GM12878 (cell line): ENCODE measurements around the gene RPS6KA5. TPM values are rescaled to one million over a fixed set of nuclear protein-coding genes. Genes with fewer than 3 reads are reported as not detected.
A peak's percentile ranks its signal among the peaks of the same experiment; 100 is the strongest.

ENCODE experiments used
- ATF7 ChIP-seq: fragments of 450-650 bp; IDR thresholded peaks from 2 replicates; pipeline ENCODE4 v1.6.1; 2016; ENCODE audit warnings: low read depth, mild to moderate bottlenecking
- BRCA1 ChIP-seq: IDR thresholded peaks from 2 replicates; pipeline ENCODE4 v1.6.1; 2011; ENCODE audit warnings: low read depth, low read length, improper control_type of control experiment
- CHD4 ChIP-seq: fragments of 200-600 bp; sonication (generic); IDR thresholded peaks from 2 replicates; pipeline ENCODE4 v1.6.1; 2016; ENCODE audit warnings: mild to moderate bottlenecking
- DPF2 ChIP-seq: fragments of 450-650 bp; IDR thresholded peaks from 2 replicates; pipeline ENCODE4 v1.6.1; 2017; ENCODE audit warnings: mild to moderate bottlenecking
- ESRRA ChIP-seq: IDR thresholded peaks from 2 replicates; pipeline ENCODE4 v1.6.1; 2012; ENCODE audit warnings: mild to moderate bottlenecking, low read length, improper control_type of control experiment
- HCFC1 ChIP-seq: fragments of 150-350 bp; IDR thresholded peaks from 2 replicates; pipeline ENCODE4 v1.6.1; 2014; ENCODE audit warnings: low read length
- NFXL1 ChIP-seq: fragments of 450-650 bp; IDR thresholded peaks from 2 replicates; pipeline ENCODE4 v1.6.1; 2017; ENCODE audit warnings: antibody characterized with exemption, mild to moderate bottlenecking, borderline replicate concordance
- NRF1 ChIP-seq: conservative IDR thresholded peaks from 2 replicates; pipeline ENCODE4 v1.6.1; 2011; ENCODE audit warnings: mild to moderate bottlenecking, low read depth, low read length, improper control_type of control experiment
- POLR2AphosphoS2 ChIP-seq: IDR thresholded peaks from 2 replicates; pipeline ENCODE4 v1.6.1; 2011; ENCODE audit warnings: low read depth, mild to moderate bottlenecking, low read length, improper control_type of control experiment, moderate library complexity
- POLR2AphosphoS5 ChIP-seq: IDR thresholded peaks from 2 replicates; pipeline ENCODE4 v1.6.1; 2011; ENCODE audit warnings: mild to moderate bottlenecking, low read length, inconsistent platforms
- POU2F2 ChIP-seq: IDR thresholded peaks from 3 replicates; pipeline ENCODE4 v1.6.1; 2011; ENCODE audit warnings: low read depth, mild to moderate bottlenecking, low read length, borderline replicate concordance
- SMAD1 ChIP-seq: fragments of 450-650 bp; IDR thresholded peaks from 2 replicates; pipeline ENCODE4 v1.6.1; 2018; ENCODE audit warnings: mild to moderate bottlenecking, low read depth; ENCODE audit not compliant: partially characterized antibody
- SP1 ChIP-seq: IDR thresholded peaks from one replicate; pipeline ENCODE4 v1.6.1; 2011; ENCODE audit warnings: low read depth, low read length
- YBX1 ChIP-seq: fragments of 450-650 bp; IDR thresholded peaks from 2 replicates; pipeline ENCODE4 v1.6.1; 2016; ENCODE audit warnings: antibody characterized with exemption
- ZSCAN29 ChIP-seq: fragments of 450-650 bp; IDR thresholded peaks from 2 replicates; pipeline ENCODE4 v1.6.1; 2017; ENCODE audit warnings: mild to moderate bottlenecking, moderate library complexity
- polyA plus RNA-seq, 11 experiments: library from polyadenylated mRNA; depleted of rRNA in 4 of 11; unstranded in 6 of 11; stranded (reverse) in 5 of 11; fragments of >200 nt; fragmentation: Nextera tagmentation in 4 of 11; fragmentation: Illumina TruSeq in 1 of 11; extraction: Ambion mirVana in 4 of 11; extraction: Trizol in 1 of 11; gene quantifications; 1 replicate in 1 of 11; 2 replicates in 10 of 11; pipeline versions ENCODE4 v1.2.1 to v1.2.3, GENCODE V29; 2011 to 2016; ENCODE audit warnings: inconsistent platforms in 2 of 11, missing spikeins in 2 of 11, low read depth in 1 of 11
- total RNA-seq, 4 experiments: library from RNA; depleted of rRNA in 3 of 4; stranded (reverse); fragments of >200 nt in 3 of 4; fragmentation: Illumina TruSeq in 1 of 4; extraction: Trizol in 1 of 4; gene quantifications; 2 replicates each; pipeline versions ENCODE4 v1.2.1 to v1.2.3, GENCODE V29; 2013 to 2021
- TF ChIP-seq, protein P1 (sequence below): fragments of 450-650 bp; formaldehyde crosslinking; IDR thresholded peaks from 2 replicates; pipeline ENCODE4 v1.5.0; 2022; ENCODE audit warnings: mild to moderate bottlenecking, missing genetic modification characterization
- TF ChIP-seq, protein P2 (sequence below): fragments of 150-350 bp; IDR thresholded peaks from 2 replicates; pipeline ENCODE4 v1.6.1; 2014; ENCODE audit warnings: mild to moderate bottlenecking, low read depth, low read length
- TF ChIP-seq, protein P3 (sequence below): IDR thresholded peaks from 2 replicates; pipeline ENCODE4 v1.6.1; 2012; ENCODE audit warnings: improper control_type of control experiment, low read depth, low read length; ENCODE audit not compliant: insufficient replicate concordance
- TF ChIP-seq, protein P4 (sequence below): IDR thresholded peaks from 2 replicates; pipeline ENCODE4 v1.6.1; 2012; ENCODE audit warnings: low read length, inconsistent platforms

RPS6KA5 gene
- total and polyA plus RNA-seq, 10 of the 15 experiments (the other 5 are each of a cell fraction or from before 2014, with no cell fraction given), result 1.4 to 7.0 (median 3.7) TPM

DNA sequence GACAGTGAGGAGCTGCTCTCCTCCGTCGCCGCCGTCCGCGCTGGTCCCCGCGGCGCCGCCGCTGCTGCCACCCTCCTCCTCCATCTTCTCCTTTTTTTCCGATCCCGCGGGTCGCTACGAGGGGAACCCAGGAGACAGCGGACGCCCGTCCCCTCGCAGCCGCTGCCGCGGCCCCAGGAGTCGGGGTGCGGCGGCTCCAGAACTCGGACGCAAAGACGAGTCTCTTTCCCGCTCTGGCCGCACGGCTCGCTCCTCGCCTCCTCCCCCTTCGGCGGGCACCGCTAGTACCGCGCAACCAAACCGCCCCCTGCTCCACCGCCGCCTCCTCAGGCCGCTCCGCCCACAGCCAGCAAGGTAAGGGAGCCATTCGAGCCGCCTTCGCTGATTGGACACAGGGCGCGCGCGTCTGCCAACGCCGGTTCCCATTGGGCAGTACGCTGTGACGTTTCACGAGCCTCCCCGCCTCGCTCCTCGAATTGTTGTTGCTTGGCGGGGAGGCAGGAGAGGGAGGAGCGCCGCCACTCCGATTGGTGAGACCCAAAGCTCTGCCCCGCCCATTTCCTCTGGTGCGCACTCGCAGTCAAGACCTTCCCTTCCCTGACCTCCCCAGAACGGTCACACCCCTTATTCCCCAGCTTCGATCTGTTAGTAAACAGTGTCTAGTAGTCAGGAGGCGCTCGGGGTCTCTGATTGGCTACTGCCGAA is at the start of gene RPS6KA5 (continued):
- TF ChIP-seq, protein P1, sequence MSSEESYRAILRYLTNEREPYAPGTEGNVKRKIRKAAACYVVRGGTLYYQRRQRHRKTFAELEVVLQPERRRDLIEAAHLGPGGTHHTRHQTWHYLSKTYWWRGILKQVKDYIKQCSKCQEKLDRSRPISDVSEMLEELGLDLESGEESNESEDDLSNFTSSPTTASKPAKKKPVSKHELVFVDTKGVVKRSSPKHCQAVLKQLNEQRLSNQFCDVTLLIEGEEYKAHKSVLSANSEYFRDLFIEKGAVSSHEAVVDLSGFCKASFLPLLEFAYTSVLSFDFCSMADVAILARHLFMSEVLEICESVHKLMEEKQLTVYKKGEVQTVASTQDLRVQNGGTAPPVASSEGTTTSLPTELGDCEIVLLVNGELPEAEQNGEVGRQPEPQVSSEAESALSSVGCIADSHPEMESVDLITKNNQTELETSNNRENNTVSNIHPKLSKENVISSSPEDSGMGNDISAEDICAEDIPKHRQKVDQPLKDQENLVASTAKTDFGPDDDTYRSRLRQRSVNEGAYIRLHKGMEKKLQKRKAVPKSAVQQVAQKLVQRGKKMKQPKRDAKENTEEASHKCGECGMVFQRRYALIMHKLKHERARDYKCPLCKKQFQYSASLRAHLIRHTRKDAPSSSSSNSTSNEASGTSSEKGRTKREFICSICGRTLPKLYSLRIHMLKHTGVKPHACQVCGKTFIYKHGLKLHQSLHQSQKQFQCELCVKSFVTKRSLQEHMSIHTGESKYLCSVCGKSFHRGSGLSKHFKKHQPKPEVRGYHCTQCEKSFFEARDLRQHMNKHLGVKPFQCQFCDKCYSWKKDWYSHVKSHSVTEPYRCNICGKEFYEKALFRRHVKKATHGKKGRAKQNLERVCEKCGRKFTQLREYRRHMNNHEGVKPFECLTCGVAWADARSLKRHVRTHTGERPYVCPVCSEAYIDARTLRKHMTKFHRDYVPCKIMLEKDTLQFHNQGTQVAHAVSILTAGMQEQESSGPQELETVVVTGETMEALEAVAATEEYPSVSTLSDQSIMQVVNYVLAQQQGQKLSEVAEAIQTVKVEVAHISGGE, result no peak
- TF ChIP-seq POLR2AphosphoS2, result no peak
- TF ChIP-seq HCFC1, result no peak; the same call in none of the 2 replicates
- TF ChIP-seq ZSCAN29, result no peak
- peak; percentile 92 for TF ChIP-seq SP1
- no peak; the same call in 1 of the 2 replicates for TF ChIP-seq DPF2
- no peak for TF ChIP-seq BRCA1
- TF ChIP-seq ATF7, result peak; percentile 38; the same call in 1 of the 2 replicates
- no peak for TF ChIP-seq YBX1
- no peak for TF ChIP-seq CHD4
- TF ChIP-seq ESRRA, result no peak
- TF ChIP-seq POLR2AphosphoS5, result peak; percentile 22; the same call in 1 of the 2 replicates
- TF ChIP-seq POU2F2, result no peak; the same call in 2 of the 3 replicates
- TF ChIP-seq NRF1, result peak; percentile 83
- TF ChIP-seq, protein P2, sequence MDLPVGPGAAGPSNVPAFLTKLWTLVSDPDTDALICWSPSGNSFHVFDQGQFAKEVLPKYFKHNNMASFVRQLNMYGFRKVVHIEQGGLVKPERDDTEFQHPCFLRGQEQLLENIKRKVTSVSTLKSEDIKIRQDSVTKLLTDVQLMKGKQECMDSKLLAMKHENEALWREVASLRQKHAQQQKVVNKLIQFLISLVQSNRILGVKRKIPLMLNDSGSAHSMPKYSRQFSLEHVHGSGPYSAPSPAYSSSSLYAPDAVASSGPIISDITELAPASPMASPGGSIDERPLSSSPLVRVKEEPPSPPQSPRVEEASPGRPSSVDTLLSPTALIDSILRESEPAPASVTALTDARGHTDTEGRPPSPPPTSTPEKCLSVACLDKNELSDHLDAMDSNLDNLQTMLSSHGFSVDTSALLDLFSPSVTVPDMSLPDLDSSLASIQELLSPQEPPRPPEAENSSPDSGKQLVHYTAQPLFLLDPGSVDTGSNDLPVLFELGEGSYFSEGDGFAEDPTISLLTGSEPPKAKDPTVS, result no peak
- no peak for TF ChIP-seq NFXL1
- TF ChIP-seq SMAD1, result no peak
- TF ChIP-seq, protein P3, sequence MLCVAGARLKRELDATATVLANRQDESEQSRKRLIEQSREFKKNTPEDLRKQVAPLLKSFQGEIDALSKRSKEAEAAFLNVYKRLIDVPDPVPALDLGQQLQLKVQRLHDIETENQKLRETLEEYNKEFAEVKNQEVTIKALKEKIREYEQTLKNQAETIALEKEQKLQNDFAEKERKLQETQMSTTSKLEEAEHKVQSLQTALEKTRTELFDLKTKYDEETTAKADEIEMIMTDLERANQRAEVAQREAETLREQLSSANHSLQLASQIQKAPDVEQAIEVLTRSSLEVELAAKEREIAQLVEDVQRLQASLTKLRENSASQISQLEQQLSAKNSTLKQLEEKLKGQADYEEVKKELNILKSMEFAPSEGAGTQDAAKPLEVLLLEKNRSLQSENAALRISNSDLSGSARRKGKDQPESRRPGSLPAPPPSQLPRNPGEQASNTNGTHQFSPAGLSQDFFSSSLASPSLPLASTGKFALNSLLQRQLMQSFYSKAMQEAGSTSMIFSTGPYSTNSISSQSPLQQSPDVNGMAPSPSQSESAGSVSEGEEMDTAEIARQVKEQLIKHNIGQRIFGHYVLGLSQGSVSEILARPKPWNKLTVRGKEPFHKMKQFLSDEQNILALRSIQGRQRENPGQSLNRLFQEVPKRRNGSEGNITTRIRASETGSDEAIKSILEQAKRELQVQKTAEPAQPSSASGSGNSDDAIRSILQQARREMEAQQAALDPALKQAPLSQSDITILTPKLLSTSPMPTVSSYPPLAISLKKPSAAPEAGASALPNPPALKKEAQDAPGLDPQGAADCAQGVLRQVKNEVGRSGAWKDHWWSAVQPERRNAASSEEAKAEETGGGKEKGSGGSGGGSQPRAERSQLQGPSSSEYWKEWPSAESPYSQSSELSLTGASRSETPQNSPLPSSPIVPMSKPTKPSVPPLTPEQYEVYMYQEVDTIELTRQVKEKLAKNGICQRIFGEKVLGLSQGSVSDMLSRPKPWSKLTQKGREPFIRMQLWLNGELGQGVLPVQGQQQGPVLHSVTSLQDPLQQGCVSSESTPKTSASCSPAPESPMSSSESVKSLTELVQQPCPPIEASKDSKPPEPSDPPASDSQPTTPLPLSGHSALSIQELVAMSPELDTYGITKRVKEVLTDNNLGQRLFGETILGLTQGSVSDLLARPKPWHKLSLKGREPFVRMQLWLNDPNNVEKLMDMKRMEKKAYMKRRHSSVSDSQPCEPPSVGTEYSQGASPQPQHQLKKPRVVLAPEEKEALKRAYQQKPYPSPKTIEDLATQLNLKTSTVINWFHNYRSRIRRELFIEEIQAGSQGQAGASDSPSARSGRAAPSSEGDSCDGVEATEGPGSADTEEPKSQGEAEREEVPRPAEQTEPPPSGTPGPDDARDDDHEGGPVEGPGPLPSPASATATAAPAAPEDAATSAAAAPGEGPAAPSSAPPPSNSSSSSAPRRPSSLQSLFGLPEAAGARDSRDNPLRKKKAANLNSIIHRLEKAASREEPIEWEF, result no peak
- TF ChIP-seq, protein P4, sequence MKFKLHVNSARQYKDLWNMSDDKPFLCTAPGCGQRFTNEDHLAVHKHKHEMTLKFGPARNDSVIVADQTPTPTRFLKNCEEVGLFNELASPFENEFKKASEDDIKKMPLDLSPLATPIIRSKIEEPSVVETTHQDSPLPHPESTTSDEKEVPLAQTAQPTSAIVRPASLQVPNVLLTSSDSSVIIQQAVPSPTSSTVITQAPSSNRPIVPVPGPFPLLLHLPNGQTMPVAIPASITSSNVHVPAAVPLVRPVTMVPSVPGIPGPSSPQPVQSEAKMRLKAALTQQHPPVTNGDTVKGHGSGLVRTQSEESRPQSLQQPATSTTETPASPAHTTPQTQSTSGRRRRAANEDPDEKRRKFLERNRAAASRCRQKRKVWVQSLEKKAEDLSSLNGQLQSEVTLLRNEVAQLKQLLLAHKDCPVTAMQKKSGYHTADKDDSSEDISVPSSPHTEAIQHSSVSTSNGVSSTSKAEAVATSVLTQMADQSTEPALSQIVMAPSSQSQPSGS, result no peak
